Measurements from ENCODE around the gene KLB.

Gene KLB

DNA sequence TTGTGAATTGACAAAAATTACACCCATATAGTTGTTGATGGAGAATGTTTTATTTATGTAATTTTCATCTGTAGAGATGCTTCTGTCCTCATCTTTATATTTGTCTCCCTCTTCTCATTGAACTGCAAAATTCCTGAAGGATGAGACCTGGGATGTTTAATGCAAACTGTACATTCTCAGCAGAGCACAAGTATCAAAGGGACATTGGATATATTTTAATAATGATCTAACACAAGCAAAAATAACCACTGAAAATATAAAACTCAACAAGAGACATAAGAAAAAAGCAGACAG, 91.9 kb downstream of the KLB start:
- no peak for DNase-seq (ENCODE audit: extremely low read depth, low read depth)
- TF ChIP-seq, protein P1, sequence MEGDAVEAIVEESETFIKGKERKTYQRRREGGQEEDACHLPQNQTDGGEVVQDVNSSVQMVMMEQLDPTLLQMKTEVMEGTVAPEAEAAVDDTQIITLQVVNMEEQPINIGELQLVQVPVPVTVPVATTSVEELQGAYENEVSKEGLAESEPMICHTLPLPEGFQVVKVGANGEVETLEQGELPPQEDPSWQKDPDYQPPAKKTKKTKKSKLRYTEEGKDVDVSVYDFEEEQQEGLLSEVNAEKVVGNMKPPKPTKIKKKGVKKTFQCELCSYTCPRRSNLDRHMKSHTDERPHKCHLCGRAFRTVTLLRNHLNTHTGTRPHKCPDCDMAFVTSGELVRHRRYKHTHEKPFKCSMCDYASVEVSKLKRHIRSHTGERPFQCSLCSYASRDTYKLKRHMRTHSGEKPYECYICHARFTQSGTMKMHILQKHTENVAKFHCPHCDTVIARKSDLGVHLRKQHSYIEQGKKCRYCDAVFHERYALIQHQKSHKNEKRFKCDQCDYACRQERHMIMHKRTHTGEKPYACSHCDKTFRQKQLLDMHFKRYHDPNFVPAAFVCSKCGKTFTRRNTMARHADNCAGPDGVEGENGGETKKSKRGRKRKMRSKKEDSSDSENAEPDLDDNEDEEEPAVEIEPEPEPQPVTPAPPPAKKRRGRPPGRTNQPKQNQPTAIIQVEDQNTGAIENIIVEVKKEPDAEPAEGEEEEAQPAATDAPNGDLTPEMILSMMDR (IDR thresholded peaks at IDR 0.05; ENCODE audit: low read depth, low read length): no peak
